MM.1S (cell line): ENCODE results near the gene KRTAP26-1.

ENCODE experiments used
- DNase-seq: peaks from one replicate; pipeline ENCODE4 v3.0.0-alpha.2; 2015
- H2AFZ ChIP-seq: fragments of 300-600 bp; sonication (generic); 2 replicates; pipeline ENCODE4 v1.6.0; 2016; ENCODE audit warnings: antibody characterized with exemption, low read length
- H3F3A ChIP-seq: fragments of 300-600 bp; sonication (generic); 2 replicates; pipeline ENCODE4 v1.6.1; 2016; ENCODE audit warnings: mild to moderate bottlenecking, antibody characterized with exemption, low read length, moderate library complexity, mixed read lengths; ENCODE audit not compliant: insufficient read depth
- H3K27ac ChIP-seq: fragments of 300-600 bp; sonication (generic); 2 replicates; pipeline ENCODE4 v1.5.1; 2016; ENCODE audit warnings: mild to moderate bottlenecking, low read length
- H3K27me3 ChIP-seq: fragments of 300-600 bp; sonication (generic); replicated peaks from 2 replicates; pipeline ENCODE4 v1.6.0; 2016; ENCODE audit warnings: low read length; ENCODE audit not compliant: insufficient read depth
- H3K36me3 ChIP-seq: fragments of 300-600 bp; sonication (generic); replicated peaks from 2 replicates; pipeline ENCODE4 v1.6.1; 2016; ENCODE audit warnings: mild to moderate bottlenecking, low read length, mixed read lengths; ENCODE audit not compliant: insufficient read depth
- H3K4me1 ChIP-seq: fragments of 300-600 bp; sonication (generic); 2 replicates; pipeline ENCODE4 v1.6.1; 2016; ENCODE audit warnings: low read length, mixed read lengths
- H3K4me2 ChIP-seq: fragments of 300-600 bp; sonication (generic); 2 replicates; pipeline ENCODE4 v1.6.0; 2016; ENCODE audit warnings: low read depth, low read length
- H3K4me3 ChIP-seq: fragments of 300-600 bp; sonication (generic); 2 replicates; pipeline ENCODE4 v1.5.1; 2016; ENCODE audit warnings: low read length, mixed read lengths
- H3K79me2 ChIP-seq: fragments of 300-600 bp; sonication (generic); 2 replicates; pipeline ENCODE4 v1.6.1; 2016; ENCODE audit warnings: mixed run types, low read length, mixed read lengths
- H3K9ac ChIP-seq: fragments of 300-600 bp; sonication (generic); 2 replicates; pipeline ENCODE4 v1.6.1; 2016; ENCODE audit warnings: low read length, mixed read lengths
- H3K9me2 ChIP-seq: fragments of 300-600 bp; sonication (generic); replicated peaks from 2 replicates; pipeline ENCODE4 v1.6.1; 2016; ENCODE audit warnings: mild to moderate bottlenecking, low read length, mixed read lengths; ENCODE audit not compliant: insufficient read depth
- H3K9me3 ChIP-seq: fragments of 300-600 bp; sonication (generic); replicated peaks from 2 replicates; pipeline ENCODE4 v1.6.1; 2016; ENCODE audit warnings: mild to moderate bottlenecking, low read length, mixed read lengths; ENCODE audit not compliant: insufficient read depth
- H4K20me1 ChIP-seq: fragments of 300-600 bp; sonication (generic); 2 replicates; pipeline ENCODE4 v1.6.1; 2016; ENCODE audit warnings: mild to moderate bottlenecking, low read length, moderate library complexity, mixed read lengths; ENCODE audit not compliant: insufficient read depth
- CTCF ChIP-seq: fragments of 300-600 bp; sonication (generic); IDR thresholded peaks from 2 replicates; pipeline ENCODE4 v1.5.1; 2016; ENCODE audit warnings: antibody characterized with exemption, low read length, mixed read lengths
- EZH2 ChIP-seq: fragments of 300-600 bp; sonication (generic); optimal IDR thresholded peaks from 2 replicates; pipeline ENCODE3; 2017; ENCODE audit warnings: low read depth, mild to moderate bottlenecking, antibody characterized with exemption, low read length, mixed read lengths
- EZH2phosphoT487 ChIP-seq: fragments of 300-600 bp; sonication (generic); IDR thresholded peaks from 2 replicates; pipeline ENCODE4 v1.6.1; 2018; ENCODE audit warnings: antibody characterized with exemption, low read length

Gene KRTAP26-1

DNA sequence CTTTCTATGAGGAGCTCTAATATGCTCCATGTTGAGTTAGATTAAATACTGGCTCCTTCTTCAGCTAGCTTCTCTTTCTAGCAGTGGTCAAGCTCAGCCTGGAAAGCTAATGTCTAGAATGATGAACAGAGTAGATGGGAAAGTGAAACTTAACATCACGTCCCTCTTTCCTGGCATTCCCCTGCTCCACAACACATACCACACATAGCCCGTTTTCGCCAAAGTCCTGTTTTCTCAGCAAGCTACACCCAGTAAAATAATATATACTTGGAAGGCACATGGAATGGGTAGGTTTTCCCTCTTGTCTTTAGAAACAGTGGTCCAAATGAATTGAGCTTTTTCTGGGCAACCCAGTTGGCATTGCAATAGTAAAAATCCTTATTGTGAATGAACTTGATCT lies 13.6 kb upstream of the KRTAP26-1 start:
- TF ChIP-seq EZH2 (no peak), EZH2phosphoT487 (no peak), CTCF (no peak)
- Histone ChIP-seq H3K4me2 (no peak overlapping the region), H3K27me3 (no peaks in the 10 kb centered on the region)

DNA sequence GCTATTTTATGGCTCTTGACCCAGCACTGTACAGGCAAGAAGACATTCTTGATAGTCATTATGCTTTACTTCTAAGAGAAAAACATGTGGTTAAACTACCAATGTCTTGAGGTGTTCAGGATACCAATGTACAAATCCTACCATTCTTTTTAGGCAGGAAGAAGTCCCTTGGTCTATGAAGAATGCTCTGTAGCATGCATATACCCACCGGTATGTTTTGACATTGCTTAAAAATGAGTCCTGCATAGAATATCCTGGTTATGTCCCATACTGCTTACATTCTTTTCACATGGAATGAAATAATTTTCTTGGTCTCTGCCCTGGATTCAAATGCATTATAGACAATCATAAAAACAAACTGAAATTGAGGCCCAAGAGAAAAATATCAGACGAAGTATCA lies 12.6 kb upstream of the KRTAP26-1 start:
- Histone ChIP-seq H3K9me3 (no peaks in the 10 kb centered on the region), H4K20me1 (no peaks in the 10 kb centered on the region), H3K4me1 (no peaks in the 10 kb centered on the region), H3K79me2 (no peaks in the 10 kb centered on the region), H3K9ac (no peak overlapping the region), H3F3A (no peaks in the 10 kb centered on the region), H3K4me2 (no peak overlapping the region), H3K27me3 (no peaks in the 10 kb centered on the region), H3K9me2 (no peaks in the 10 kb centered on the region), H3K36me3 (no peaks in the 10 kb centered on the region), H2AFZ (no peak overlapping the region), H3K27ac (no peak overlapping the region), H3K4me3 (no peak overlapping the region)
- TF ChIP-seq EZH2 (no peak), CTCF (no peak), EZH2phosphoT487 (no peak)
- no peak for DNase-seq

More for the DNA sequence above, 13.6 kb upstream of the KRTAP26-1 start:
- H3K79me2 ChIP-seq = no peaks in the 10 kb centered on the region
- no peaks in the 10 kb centered on the region for H3K9me3 ChIP-seq
- H3K4me1 ChIP-seq = no peaks in the 10 kb centered on the region
- no peak overlapping the region for H3K27ac ChIP-seq
- H4K20me1 ChIP-seq = no peaks in the 10 kb centered on the region
- no peak overlapping the region for H2AFZ ChIP-seq
- no peak for DNase-seq
- no peaks in the 10 kb centered on the region for H3K9me2 ChIP-seq
- no peaks in the 10 kb centered on the region for H3F3A ChIP-seq
- H3K9ac ChIP-seq = no peak overlapping the region
- H3K4me3 ChIP-seq = no peak overlapping the region
- no peaks in the 10 kb centered on the region for H3K36me3 ChIP-seq

- no peaks in the 10 kb centered on the region for H3K79me2 ChIP-seq
- no peak overlapping the region for H3K4me3 ChIP-seq
- no peaks in the 10 kb centered on the region for H3K4me1 ChIP-seq
- no peaks in the 10 kb centered on the region for H4K20me1 ChIP-seq
- H3K36me3 ChIP-seq = no peaks in the 10 kb centered on the region
- no peaks in the 10 kb centered on the region for H3F3A ChIP-seq
- H3K9ac ChIP-seq = no peak overlapping the region
- TF ChIP-seq EZH2 (no peak), EZH2phosphoT487 (no peak), CTCF (no peak)
- H3K9me3 ChIP-seq = no peaks in the 10 kb centered on the region
- H3K4me2 ChIP-seq = no peak overlapping the region
- no peak overlapping the region for H2AFZ ChIP-seq
- H3K27me3 ChIP-seq = no peaks in the 10 kb centered on the region
- no peaks in the 10 kb centered on the region for H3K9me2 ChIP-seq
- no peak for DNase-seq
- H3K27ac ChIP-seq = no peak overlapping the region
Observed at GRCh38 chr21:30329203-30329875, 9.2 kb upstream of the KRTAP26-1 start.
